ENCODE data around the gene IKZF1. TPM values are rescaled to one million over a fixed set of nuclear protein-coding genes. Genes with fewer than 3 reads are reported as not detected.

IKZF1 gene
- total RNA-seq, 1 experiment from 2014 or later: 2.3 TPM

GRCh38 chr7:50349963-50350944 is 45.7 kb downstream of the IKZF1 start:
- DNase-seq (ENCODE audit: low spot score): no peak
- CTCF ChIA-PET: no interaction called here
- TF ChIP-seq ARID4B (CRISPR knock-in tag; IDR thresholded peaks at IDR 0.05; ENCODE audit: borderline replicate concordance) (no peak), KAT7 (CRISPR knock-in tag; IDR thresholded peaks at IDR 0.05; ENCODE audit: borderline replicate concordance) (no peak), ZNF416 (CRISPR knock-in tag; IDR thresholded peaks at IDR 0.05) (no peak), ZNF512 (CRISPR knock-in tag; IDR thresholded peaks at IDR 0.05; ENCODE audit: borderline replicate concordance) (no peak), GTF2I (CRISPR knock-in tag; conservative IDR thresholded peaks at IDR 0.05) (no peak), FOXP1 (CRISPR knock-in tag; IDR thresholded peaks at IDR 0.05; ENCODE audit: borderline replicate concordance) (no peak), CREB1 (CRISPR knock-in tag; IDR thresholded peaks at IDR 0.05) (no peak), NFYB (CRISPR knock-in tag; conservative IDR thresholded peaks at IDR 0.05; ENCODE audit: low read depth) (no peak), SOX15 (CRISPR knock-in tag; IDR thresholded peaks at IDR 0.05) (no peak), ETV6 (CRISPR knock-in tag; IDR thresholded peaks at IDR 0.05) (no peak), AFF4 (CRISPR knock-in tag; IDR thresholded peaks at IDR 0.05; ENCODE audit: borderline replicate concordance) (no peak)
- TF ChIP-seq, protein P1, sequence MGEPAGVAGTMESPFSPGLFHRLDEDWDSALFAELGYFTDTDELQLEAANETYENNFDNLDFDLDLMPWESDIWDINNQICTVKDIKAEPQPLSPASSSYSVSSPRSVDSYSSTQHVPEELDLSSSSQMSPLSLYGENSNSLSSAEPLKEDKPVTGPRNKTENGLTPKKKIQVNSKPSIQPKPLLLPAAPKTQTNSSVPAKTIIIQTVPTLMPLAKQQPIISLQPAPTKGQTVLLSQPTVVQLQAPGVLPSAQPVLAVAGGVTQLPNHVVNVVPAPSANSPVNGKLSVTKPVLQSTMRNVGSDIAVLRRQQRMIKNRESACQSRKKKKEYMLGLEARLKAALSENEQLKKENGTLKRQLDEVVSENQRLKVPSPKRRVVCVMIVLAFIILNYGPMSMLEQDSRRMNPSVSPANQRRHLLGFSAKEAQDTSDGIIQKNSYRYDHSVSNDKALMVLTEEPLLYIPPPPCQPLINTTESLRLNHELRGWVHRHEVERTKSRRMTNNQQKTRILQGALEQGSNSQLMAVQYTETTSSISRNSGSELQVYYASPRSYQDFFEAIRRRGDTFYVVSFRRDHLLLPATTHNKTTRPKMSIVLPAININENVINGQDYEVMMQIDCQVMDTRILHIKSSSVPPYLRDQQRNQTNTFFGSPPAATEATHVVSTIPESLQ (CRISPR knock-in tag; IDR thresholded peaks at IDR 0.05): no peak
- TF ChIP-seq, protein P2, sequence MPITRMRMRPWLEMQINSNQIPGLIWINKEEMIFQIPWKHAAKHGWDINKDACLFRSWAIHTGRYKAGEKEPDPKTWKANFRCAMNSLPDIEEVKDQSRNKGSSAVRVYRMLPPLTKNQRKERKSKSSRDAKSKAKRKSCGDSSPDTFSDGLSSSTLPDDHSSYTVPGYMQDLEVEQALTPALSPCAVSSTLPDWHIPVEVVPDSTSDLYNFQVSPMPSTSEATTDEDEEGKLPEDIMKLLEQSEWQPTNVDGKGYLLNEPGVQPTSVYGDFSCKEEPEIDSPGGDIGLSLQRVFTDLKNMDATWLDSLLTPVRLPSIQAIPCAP (CRISPR knock-in tag; IDR thresholded peaks at IDR 0.05): no peak
- TF ChIP-seq, protein P3, sequence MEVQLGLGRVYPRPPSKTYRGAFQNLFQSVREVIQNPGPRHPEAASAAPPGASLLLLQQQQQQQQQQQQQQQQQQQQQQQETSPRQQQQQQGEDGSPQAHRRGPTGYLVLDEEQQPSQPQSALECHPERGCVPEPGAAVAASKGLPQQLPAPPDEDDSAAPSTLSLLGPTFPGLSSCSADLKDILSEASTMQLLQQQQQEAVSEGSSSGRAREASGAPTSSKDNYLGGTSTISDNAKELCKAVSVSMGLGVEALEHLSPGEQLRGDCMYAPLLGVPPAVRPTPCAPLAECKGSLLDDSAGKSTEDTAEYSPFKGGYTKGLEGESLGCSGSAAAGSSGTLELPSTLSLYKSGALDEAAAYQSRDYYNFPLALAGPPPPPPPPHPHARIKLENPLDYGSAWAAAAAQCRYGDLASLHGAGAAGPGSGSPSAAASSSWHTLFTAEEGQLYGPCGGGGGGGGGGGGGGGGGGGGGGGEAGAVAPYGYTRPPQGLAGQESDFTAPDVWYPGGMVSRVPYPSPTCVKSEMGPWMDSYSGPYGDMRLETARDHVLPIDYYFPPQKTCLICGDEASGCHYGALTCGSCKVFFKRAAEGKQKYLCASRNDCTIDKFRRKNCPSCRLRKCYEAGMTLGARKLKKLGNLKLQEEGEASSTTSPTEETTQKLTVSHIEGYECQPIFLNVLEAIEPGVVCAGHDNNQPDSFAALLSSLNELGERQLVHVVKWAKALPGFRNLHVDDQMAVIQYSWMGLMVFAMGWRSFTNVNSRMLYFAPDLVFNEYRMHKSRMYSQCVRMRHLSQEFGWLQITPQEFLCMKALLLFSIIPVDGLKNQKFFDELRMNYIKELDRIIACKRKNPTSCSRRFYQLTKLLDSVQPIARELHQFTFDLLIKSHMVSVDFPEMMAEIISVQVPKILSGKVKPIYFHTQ (CRISPR knock-in tag; IDR thresholded peaks at IDR 0.05): no peak
- TF ChIP-seq, protein P4, sequence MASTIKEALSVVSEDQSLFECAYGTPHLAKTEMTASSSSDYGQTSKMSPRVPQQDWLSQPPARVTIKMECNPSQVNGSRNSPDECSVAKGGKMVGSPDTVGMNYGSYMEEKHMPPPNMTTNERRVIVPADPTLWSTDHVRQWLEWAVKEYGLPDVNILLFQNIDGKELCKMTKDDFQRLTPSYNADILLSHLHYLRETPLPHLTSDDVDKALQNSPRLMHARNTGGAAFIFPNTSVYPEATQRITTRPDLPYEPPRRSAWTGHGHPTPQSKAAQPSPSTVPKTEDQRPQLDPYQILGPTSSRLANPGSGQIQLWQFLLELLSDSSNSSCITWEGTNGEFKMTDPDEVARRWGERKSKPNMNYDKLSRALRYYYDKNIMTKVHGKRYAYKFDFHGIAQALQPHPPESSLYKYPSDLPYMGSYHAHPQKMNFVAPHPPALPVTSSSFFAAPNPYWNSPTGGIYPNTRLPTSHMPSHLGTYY (CRISPR knock-in tag; IDR thresholded peaks at IDR 0.05): no peak
- TF ChIP-seq, protein P5, sequence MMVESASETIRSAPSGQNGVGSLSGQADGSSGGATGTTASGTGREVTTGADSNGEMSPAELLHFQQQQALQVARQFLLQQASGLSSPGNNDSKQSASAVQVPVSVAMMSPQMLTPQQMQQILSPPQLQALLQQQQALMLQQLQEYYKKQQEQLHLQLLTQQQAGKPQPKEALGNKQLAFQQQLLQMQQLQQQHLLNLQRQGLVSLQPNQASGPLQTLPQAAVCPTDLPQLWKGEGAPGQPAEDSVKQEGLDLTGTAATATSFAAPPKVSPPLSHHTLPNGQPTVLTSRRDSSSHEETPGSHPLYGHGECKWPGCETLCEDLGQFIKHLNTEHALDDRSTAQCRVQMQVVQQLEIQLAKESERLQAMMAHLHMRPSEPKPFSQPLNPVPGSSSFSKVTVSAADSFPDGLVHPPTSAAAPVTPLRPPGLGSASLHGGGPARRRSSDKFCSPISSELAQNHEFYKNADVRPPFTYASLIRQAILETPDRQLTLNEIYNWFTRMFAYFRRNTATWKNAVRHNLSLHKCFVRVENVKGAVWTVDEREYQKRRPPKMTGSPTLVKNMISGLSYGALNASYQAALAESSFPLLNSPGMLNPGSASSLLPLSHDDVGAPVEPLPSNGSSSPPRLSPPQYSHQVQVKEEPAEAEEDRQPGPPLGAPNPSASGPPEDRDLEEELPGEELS (CRISPR knock-in tag; IDR thresholded peaks at IDR 0.05): no peak

More at GRCh38 chr7:50349963-50350944, 45.7 kb downstream of the IKZF1 start:
- no peaks in the 10 kb centered on the region for H3K36me3 Mint-ChIP-seq
- POLR2A ChIA-PET: no interaction called here
- H3K27ac Mint-ChIP-seq: no peak overlapping the region
- H3K27me3 Mint-ChIP-seq (ENCODE audit: low read depth): no peaks in the 10 kb centered on the region; the same call in 1 of the 2 replicates
- H3K4me1 Mint-ChIP-seq: peaks cover 3% of the 10 kb centered on the region; the same call in 1 of the 2 replicates
- H3K4me3 Mint-ChIP-seq: no peak overlapping the region
- H3K9me3 Mint-ChIP-seq: no peaks in the 10 kb centered on the region
- no peak for ATAC-seq

Data from WTC11 (cell line).